Retinal pigment epithelial cell (primary cell): Measurements from ENCODE around the gene PDE9A.

Experiments
- DNase-seq: peaks from one replicate; pipeline ENCODE4 v3.0.0-alpha.2; 2010; ENCODE audit warnings: low read depth
- H3K4me3 ChIP-seq: 2 replicates; pipeline ENCODE4 v1.5.1; 2011; ENCODE audit warnings: mild to moderate bottlenecking, low read length, control low read depth, moderate library complexity
- CTCF ChIP-seq: conservative IDR thresholded peaks from 2 replicates; pipeline ENCODE4 v1.5.1; 2011; ENCODE audit warnings: low read depth, low read length, control low read depth, inconsistent platforms

PDE9A gene

GRCh38 chr21:42631142-42631541 lies 22.3 kb upstream of the PDE9A start:
- no peak for DNase-seq
- no peak for TF ChIP-seq CTCF
- no peak overlapping the region for H3K4me3 ChIP-seq

GRCh38 chr21:42632336-42632751 lies 21.1 kb upstream of the PDE9A start:
- TF ChIP-seq CTCF = no peak
- H3K4me3 ChIP-seq = no peak overlapping the region
- DNase-seq = no peak

GRCh38 chr21:42632771-42633690 lies 20.4 kb upstream of the PDE9A start:
- no peak overlapping the region for H3K4me3 ChIP-seq
- no peak for DNase-seq
- no peak for TF ChIP-seq CTCF

GRCh38 chr21:42633858-42634257 lies 19.6 kb upstream of the PDE9A start:
- no peak for TF ChIP-seq CTCF
- H3K4me3 ChIP-seq = no peak overlapping the region
- DNase-seq = no peak

GRCh38 chr21:42635848-42636519 lies 17.4 kb upstream of the PDE9A start:
- TF ChIP-seq CTCF = no peak
- no peak overlapping the region for H3K4me3 ChIP-seq
- no peak for DNase-seq

GRCh38 chr21:42636520-42637266 lies 16.7 kb upstream of the PDE9A start:
- no peak for TF ChIP-seq CTCF
- DNase-seq = no peak

More at GRCh38 chr21:42636520-42637266, 16.7 kb upstream of the PDE9A start:
- H3K4me3 ChIP-seq = no peak overlapping the region
